ENCODE data around the gene ZNF507. TPM values are rescaled to one million over a fixed set of nuclear protein-coding genes. Genes with fewer than 3 reads are reported as not detected.
A peak's percentile ranks its signal among the peaks of the same experiment; 100 is the strongest.
"Not testable (repeated sequence)": the region's sequence is repeated elsewhere in the genome, so short reads cannot be mapped to it uniquely, and the experiment has no call there.

ZNF507 gene
- total RNA-seq, 1 donor from 2014 or later, result 29.0 TPM

- DNase-seq (ENCODE audit: low spot score) (no peak), ATAC-seq (peak; percentile 1)
Observed at GRCh38 chr19:32404213-32404932, 59.0 kb downstream of the ZNF507 start.

GRCh38 chr19:32404933-32405430, 59.6 kb downstream of the ZNF507 start:
- peak; percentile 66 for ATAC-seq
- peak; percentile 82 for DNase-seq (ENCODE audit: low spot score)
- intact Hi-C loops (cut with DNase I), result no loop called here

More at GRCh38 chr19:32404213-32404932, 59.0 kb downstream of the ZNF507 start:
- intact Hi-C loops (cut with DNase I), result no loop called here

GRCh38 chr19:32405431-32406160, 60.2 kb downstream of the ZNF507 start, which contains the start of gene DPY19L3:
DPY19L3 (plus strand) TSS chr19:32405770; CDS start chr19:32408254, 2,484 bp downstream.
- intact Hi-C loops (cut with DNase I), result no loop called here
- DNase-seq (ENCODE audit: low spot score) (peak; percentile 97), ATAC-seq (peak; percentile 99)

- intact Hi-C loops (cut with DNase I), result no loop called here
- no peak for ATAC-seq
Observed at GRCh38 chr19:32406161-32407003, 61.0 kb downstream of the ZNF507 start.

GRCh38 chr19:32407004-32407992, 61.9 kb downstream of the ZNF507 start:
- DNase-seq (ENCODE audit: low spot score) (no peak), ATAC-seq (no peak)
- intact Hi-C loops (cut with DNase I), result no loop called here

More at GRCh38 chr19:32406161-32407003, 61.0 kb downstream of the ZNF507 start:
- no peak for DNase-seq (ENCODE audit: low spot score)

- ATAC-seq (no peak), DNase-seq (ENCODE audit: low spot score) (no peak)
- intact Hi-C loops (cut with DNase I), result no loop called here
Observed at GRCh38 chr19:32415246-32415645, 69.8 kb downstream of the ZNF507 start.

GRCh38 chr19:32415669-32416068, 70.3 kb downstream of the ZNF507 start:
- no peak for DNase-seq (ENCODE audit: low spot score)

GRCh38 chr19:32416749-32417456, 71.5 kb downstream of the ZNF507 start:
- intact Hi-C loops (cut with DNase I), result no loop called here
- ATAC-seq (no peak), DNase-seq (ENCODE audit: low spot score) (no peak)

More at GRCh38 chr19:32415669-32416068, 70.3 kb downstream of the ZNF507 start:
- intact Hi-C loops (cut with DNase I), result no loop called here
- ATAC-seq, result no peak

GRCh38 chr19:32418155-32418554, 72.7 kb downstream of the ZNF507 start:
- DNase-seq (ENCODE audit: low spot score) (no peak), ATAC-seq (no peak)
- intact Hi-C loops (cut with DNase I), result no loop called here

GRCh38 chr19:32421589-32422361, 76.4 kb downstream of the ZNF507 start:
- no peak for ATAC-seq
- DNase-seq (ENCODE audit: low spot score), result no peak
- intact Hi-C loops (cut with DNase I), result no loop called here

GRCh38 chr19:32422435-32422834, 77.0 kb downstream of the ZNF507 start:
- DNase-seq (ENCODE audit: low spot score) (no peak), ATAC-seq (no peak)
- intact Hi-C loops (cut with DNase I), result no loop called here

GRCh38 chr19:32423944-32424343, 78.5 kb downstream of the ZNF507 start:
- DNase-seq (ENCODE audit: low spot score); intact Hi-C loops (cut with DNase I); ATAC-seq: not testable (repeated sequence)

GRCh38 chr19:32427536-32427935, 82.1 kb downstream of the ZNF507 start:
- intact Hi-C loops (cut with DNase I), result no loop called here
- no peak for DNase-seq (ENCODE audit: low spot score)
- no peak for ATAC-seq

- intact Hi-C loops (cut with DNase I), result no loop called here
- DNase-seq (ENCODE audit: low spot score), result no peak
Observed at GRCh38 chr19:32436692-32437091, 91.3 kb downstream of the ZNF507 start.

GRCh38 chr19:32437096-32437495, 91.7 kb downstream of the ZNF507 start:
- DNase-seq (ENCODE audit: low spot score), result no peak
- intact Hi-C loops (cut with DNase I), result no loop called here
- no peak for ATAC-seq

More at GRCh38 chr19:32436692-32437091, 91.3 kb downstream of the ZNF507 start:
- no peak for ATAC-seq
